ENCODE data around the gene SYF2.

Gene SYF2

GRCh38 chr1:25182629-25183028 is 49.7 kb downstream of the SYF2 start:
- Histone ChIP-seq H3K9me3 (ENCODE audit: control insufficient read depth, insufficient read depth, low read length) (peaks cover under 1% of the 10 kb centered on the region; the same call in 1 of the 2 replicates), H3K4me2 (ENCODE audit: low read length) (no peak overlapping the region), H3K27ac (ENCODE audit: low read depth, low read length) (no peak overlapping the region)

GRCh38 chr1:25180996-25181395 is 51.3 kb downstream of the SYF2 start:
- H3K4me3 ChIP-seq (ENCODE audit: low read length), result no peak overlapping the region
- H4K20me1 ChIP-seq (ENCODE audit: control insufficient read depth, insufficient read depth, low read depth, low read length), result no peaks in the 10 kb centered on the region
- H3K9me2 ChIP-seq (replicated peaks; ENCODE audit: control insufficient read depth, low read length), result no peaks in the 10 kb centered on the region
- TF ChIP-seq EZH2phosphoT487 (IDR thresholded peaks at IDR 0.05; ENCODE audit: borderline replicate concordance, low read length) (no peak), CTCF (IDR thresholded peaks at IDR 0.05; ENCODE audit: low read depth, low read length, poor library complexity, severe bottlenecking) (no peak)
- H3K4me2 ChIP-seq (ENCODE audit: low read length), result no peak overlapping the region
- H3K4me1 ChIP-seq (ENCODE audit: control insufficient read depth, low read length), result no peaks in the 10 kb centered on the region
- H3F3A ChIP-seq (ENCODE audit: control insufficient read depth, insufficient read depth), result no peaks in the 10 kb centered on the region
- H3K9me3 ChIP-seq (ENCODE audit: control insufficient read depth, insufficient read depth, low read length), result peaks cover 5% of the 10 kb centered on the region; the same call in 1 of the 2 replicates
- no peak overlapping the region for H3K27ac ChIP-seq (ENCODE audit: low read depth, low read length)
- H3K27me3 ChIP-seq (ENCODE audit: control insufficient read depth, low read length), result peaks cover 7% of the 10 kb centered on the region; the same call in 1 of the 2 replicates
- H3K79me2 ChIP-seq (ENCODE audit: control insufficient read depth, low read length), result no peaks in the 10 kb centered on the region
- no peaks in the 10 kb centered on the region for H3K36me3 ChIP-seq (ENCODE audit: control insufficient read depth, low read length)

More at GRCh38 chr1:25182629-25183028, 49.7 kb downstream of the SYF2 start:
- H3K27me3 ChIP-seq (ENCODE audit: control insufficient read depth, low read length), result peaks cover 13% of the 10 kb centered on the region
- no peak for TF ChIP-seq CTCF (IDR thresholded peaks at IDR 0.05; ENCODE audit: low read depth, low read length, poor library complexity, severe bottlenecking)
- TF ChIP-seq EZH2phosphoT487 (IDR thresholded peaks at IDR 0.05; ENCODE audit: borderline replicate concordance, low read length), result no peak
- no peaks in the 10 kb centered on the region for H3F3A ChIP-seq (ENCODE audit: control insufficient read depth, insufficient read depth)
- no peaks in the 10 kb centered on the region for H4K20me1 ChIP-seq (ENCODE audit: control insufficient read depth, insufficient read depth, low read depth, low read length)
- no peaks in the 10 kb centered on the region for H3K79me2 ChIP-seq (ENCODE audit: control insufficient read depth, low read length)
- H3K4me3 ChIP-seq (ENCODE audit: low read length), result no peak overlapping the region
- H3K36me3 ChIP-seq (ENCODE audit: control insufficient read depth, low read length), result no peaks in the 10 kb centered on the region
- no peaks in the 10 kb centered on the region for H3K4me1 ChIP-seq (ENCODE audit: control insufficient read depth, low read length)
- H3K9me2 ChIP-seq (replicated peaks; ENCODE audit: control insufficient read depth, low read length), result no peaks in the 10 kb centered on the region

GRCh38 chr1:25178917-25179561 is 53.3 kb downstream of the SYF2 start:
- Histone ChIP-seq H3K79me2 (ENCODE audit: control insufficient read depth, low read length) (no peaks in the 10 kb centered on the region), H3K36me3 (ENCODE audit: control insufficient read depth, low read length) (no peaks in the 10 kb centered on the region), H3K4me1 (ENCODE audit: control insufficient read depth, low read length) (no peaks in the 10 kb centered on the region), H4K20me1 (ENCODE audit: control insufficient read depth, insufficient read depth, low read depth, low read length) (no peaks in the 10 kb centered on the region), H3K27me3 (ENCODE audit: control insufficient read depth, low read length) (peaks cover 4% of the 10 kb centered on the region; the same call in 1 of the 2 replicates), H3K4me2 (ENCODE audit: low read length) (no peak overlapping the region), H3F3A (ENCODE audit: control insufficient read depth, insufficient read depth) (no peaks in the 10 kb centered on the region), H3K27ac (ENCODE audit: low read depth, low read length) (no peak overlapping the region), H3K4me3 (ENCODE audit: low read length) (no peak overlapping the region), H3K9me2 (replicated peaks; ENCODE audit: control insufficient read depth, low read length) (no peaks in the 10 kb centered on the region), H3K9me3 (ENCODE audit: control insufficient read depth, insufficient read depth, low read length) (peaks cover 5% of the 10 kb centered on the region; the same call in 1 of the 2 replicates)
- TF ChIP-seq CTCF (IDR thresholded peaks at IDR 0.05; ENCODE audit: low read depth, low read length, poor library complexity, severe bottlenecking) (no peak), EZH2phosphoT487 (IDR thresholded peaks at IDR 0.05; ENCODE audit: borderline replicate concordance, low read length) (no peak)
